Type B pancreatic cell (in vitro differentiated cells): ENCODE data around the gene SPOP. TPM values are rescaled to one million over a fixed set of nuclear protein-coding genes. Genes with fewer than 3 reads are reported as not detected.

Experiments used
- DNase-seq: peaks from one replicate; pipeline ENCODE4 v3.0.0; 2021; ENCODE audit warnings: mixed read lengths; ENCODE audit not compliant: unreplicated experiment; ENCODE audit errors: extremely low spot score
- H3K27ac Mint-ChIP-seq: 2 replicates; pipeline ENCODE4 v1.8.0; 2021; ENCODE audit warnings: mild to moderate bottlenecking, mixed read lengths
- H3K27me3 Mint-ChIP-seq: 2 replicates; pipeline ENCODE4 v1.8.0; 2021; ENCODE audit warnings: mixed read lengths
- H3K36me3 Mint-ChIP-seq: 2 replicates; pipeline ENCODE4 v1.8.0; 2021; ENCODE audit warnings: mixed read lengths
- H3K4me1 Mint-ChIP-seq: one replicate; pipeline ENCODE4 v1.8.0; 2021; ENCODE audit warnings: mixed read lengths; ENCODE audit not compliant: unreplicated experiment
- H3K4me3 Mint-ChIP-seq: 2 replicates; pipeline ENCODE4 v1.8.0; 2021; ENCODE audit warnings: mild to moderate bottlenecking, mixed read lengths
- H3K9me3 Mint-ChIP-seq: 2 replicates; pipeline ENCODE4 v1.8.0; 2021; ENCODE audit warnings: mixed read lengths
- total RNA-seq: library from RNA; stranded (reverse); gene quantifications from 2 replicates; pipeline ENCODE4 v1.2.1, GENCODE V29; 2021; ENCODE audit warnings: low replicate concordance
- TF ChIP-seq, protein P1 (sequence below): fragments of 200-600 bp; sonication (generic); conservative IDR thresholded peaks from 2 replicates; pipeline ENCODE4 v1.5.0; 2021; ENCODE audit warnings: antibody characterized with exemption, mild to moderate bottlenecking

The SPOP gene
- total RNA-seq, 1 donor from 2014 or later, result 67.7 TPM

DNA sequence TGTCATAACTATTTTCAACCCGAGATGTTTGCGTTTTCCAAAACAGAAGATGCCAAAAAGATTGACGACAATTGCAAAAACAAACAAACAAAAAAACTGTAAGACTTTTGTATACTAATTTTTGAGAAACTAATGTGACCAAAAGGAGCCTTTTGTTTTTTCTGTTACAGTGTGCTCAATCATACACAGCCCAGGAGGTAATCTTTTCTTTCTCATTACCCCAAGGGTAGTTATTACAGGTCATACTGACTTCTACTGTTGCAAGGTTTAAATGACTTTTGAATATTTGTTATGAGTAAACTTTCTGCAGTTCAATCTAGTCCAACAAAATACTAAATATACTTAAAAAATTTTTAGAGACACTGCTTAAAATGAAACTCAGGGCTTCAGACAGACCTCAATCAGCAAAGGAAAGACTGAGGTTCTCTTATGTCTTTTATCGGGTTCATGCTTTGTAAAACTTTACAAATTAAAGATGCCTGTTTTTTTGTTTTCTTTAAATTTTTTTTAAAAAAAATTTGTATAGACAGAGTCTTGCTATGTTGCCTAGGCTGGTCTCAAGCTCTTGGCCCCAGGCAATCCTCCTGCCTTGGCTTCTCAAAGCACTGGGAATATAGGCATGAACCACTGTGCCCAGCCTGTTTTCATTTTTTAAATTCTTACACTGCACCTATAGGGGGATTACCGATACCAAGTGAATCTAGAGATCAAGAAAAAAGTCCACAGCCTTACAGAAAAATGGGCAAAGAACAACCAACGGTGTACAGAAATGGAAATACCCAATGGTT is 47.6 kb downstream of the SPOP start:
- TF ChIP-seq, protein P1, sequence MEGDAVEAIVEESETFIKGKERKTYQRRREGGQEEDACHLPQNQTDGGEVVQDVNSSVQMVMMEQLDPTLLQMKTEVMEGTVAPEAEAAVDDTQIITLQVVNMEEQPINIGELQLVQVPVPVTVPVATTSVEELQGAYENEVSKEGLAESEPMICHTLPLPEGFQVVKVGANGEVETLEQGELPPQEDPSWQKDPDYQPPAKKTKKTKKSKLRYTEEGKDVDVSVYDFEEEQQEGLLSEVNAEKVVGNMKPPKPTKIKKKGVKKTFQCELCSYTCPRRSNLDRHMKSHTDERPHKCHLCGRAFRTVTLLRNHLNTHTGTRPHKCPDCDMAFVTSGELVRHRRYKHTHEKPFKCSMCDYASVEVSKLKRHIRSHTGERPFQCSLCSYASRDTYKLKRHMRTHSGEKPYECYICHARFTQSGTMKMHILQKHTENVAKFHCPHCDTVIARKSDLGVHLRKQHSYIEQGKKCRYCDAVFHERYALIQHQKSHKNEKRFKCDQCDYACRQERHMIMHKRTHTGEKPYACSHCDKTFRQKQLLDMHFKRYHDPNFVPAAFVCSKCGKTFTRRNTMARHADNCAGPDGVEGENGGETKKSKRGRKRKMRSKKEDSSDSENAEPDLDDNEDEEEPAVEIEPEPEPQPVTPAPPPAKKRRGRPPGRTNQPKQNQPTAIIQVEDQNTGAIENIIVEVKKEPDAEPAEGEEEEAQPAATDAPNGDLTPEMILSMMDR, result no peak
- peaks cover 3% of the 10 kb centered on the region for H3K36me3 Mint-ChIP-seq
- H3K4me3 Mint-ChIP-seq, result no peak overlapping the region
- no peak for DNase-seq
- peaks cover 38% of the 10 kb centered on the region for H3K4me1 Mint-ChIP-seq
- no peaks in the 10 kb centered on the region for H3K27me3 Mint-ChIP-seq
- H3K27ac Mint-ChIP-seq, result no peak overlapping the region
- no peaks in the 10 kb centered on the region for H3K9me3 Mint-ChIP-seq

DNA sequence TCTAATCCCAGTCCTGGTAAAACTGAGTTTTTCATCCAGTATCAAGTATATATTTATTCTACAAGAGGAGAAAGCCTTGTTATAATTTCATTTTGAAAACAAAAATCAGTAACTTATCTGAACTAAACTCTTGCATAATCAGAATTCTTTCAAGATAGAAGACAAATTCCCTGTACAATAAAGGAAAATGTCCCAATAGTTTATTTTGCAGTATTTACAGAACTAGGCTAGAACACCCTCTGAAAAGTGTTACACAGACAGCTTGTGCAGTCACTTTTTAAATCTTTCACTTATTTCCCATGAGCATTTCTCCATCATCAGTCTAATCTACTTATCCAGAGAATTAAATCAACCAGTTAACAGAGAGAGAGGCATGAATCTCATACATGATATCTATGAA is 48.5 kb downstream of the SPOP start:
- no peak overlapping the region for H3K4me3 Mint-ChIP-seq
- TF ChIP-seq, protein P1, result no peak
- DNase-seq, result no peak
- peaks cover 31% of the 10 kb centered on the region for H3K4me1 Mint-ChIP-seq
- no peaks in the 10 kb centered on the region for H3K27me3 Mint-ChIP-seq
- no peaks in the 10 kb centered on the region for H3K9me3 Mint-ChIP-seq
- H3K27ac Mint-ChIP-seq, result no peak overlapping the region
- H3K36me3 Mint-ChIP-seq, result no peaks in the 10 kb centered on the region

DNA sequence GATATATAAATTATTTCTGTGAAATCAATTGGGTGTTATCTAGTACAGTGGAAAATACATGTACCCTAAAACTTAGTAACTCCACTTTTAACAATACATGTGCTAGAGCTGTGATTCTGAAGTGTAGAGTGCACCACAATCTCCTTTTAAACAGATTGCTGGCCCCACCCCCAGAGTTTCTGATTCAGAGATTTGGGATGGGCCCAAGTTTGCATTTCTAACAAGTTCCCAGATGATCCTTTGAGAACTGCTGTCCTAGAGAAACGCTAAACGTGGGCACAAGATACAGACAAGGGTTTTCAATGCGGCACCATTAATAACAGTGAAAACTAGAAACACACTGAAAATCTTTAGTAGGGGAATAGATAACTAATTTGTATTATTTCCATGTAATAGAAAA is 53.0 kb downstream of the SPOP start:
- Mint-ChIP-seq H3K27ac (no peak overlapping the region), H3K9me3 (no peaks in the 10 kb centered on the region), H3K4me1 (peaks cover 8% of the 10 kb centered on the region), H3K27me3 (no peaks in the 10 kb centered on the region), H3K36me3 (peaks cover 5% of the 10 kb centered on the region), H3K4me3 (no peak overlapping the region)
- TF ChIP-seq, protein P1, result no peak
- no peak for DNase-seq

DNA sequence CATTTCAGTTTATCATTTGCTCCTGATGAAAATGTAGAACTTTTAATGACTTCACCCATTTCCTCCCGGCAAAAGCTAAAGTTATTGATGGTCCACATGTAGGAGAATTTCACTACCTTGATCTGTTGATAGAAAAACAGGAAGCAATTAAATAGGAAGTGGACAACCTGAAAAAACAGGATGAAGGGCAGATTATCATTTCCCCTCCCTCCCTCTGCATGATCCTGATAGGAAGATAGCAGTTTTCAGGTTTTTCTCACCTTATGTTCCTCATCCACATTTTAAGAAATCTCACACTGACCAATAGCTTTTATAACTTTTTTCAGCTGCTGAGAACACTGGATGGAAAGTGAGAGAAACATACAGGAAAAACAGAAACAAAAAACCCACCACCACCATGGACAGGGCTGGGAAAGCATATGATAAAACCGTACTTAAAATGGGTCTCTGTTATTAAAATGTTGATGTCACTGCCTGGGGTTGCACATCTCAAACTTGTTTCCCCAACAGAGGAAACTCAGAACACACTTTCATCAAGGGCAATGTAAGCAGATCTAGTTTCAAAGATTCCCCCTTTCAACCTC is 55.9 kb downstream of the SPOP start:
- Mint-ChIP-seq H3K36me3 (peaks cover 16% of the 10 kb centered on the region), H3K4me1 (no peaks in the 10 kb centered on the region), H3K4me3 (no peak overlapping the region), H3K27ac (no peak overlapping the region), H3K27me3 (no peaks in the 10 kb centered on the region), H3K9me3 (no peaks in the 10 kb centered on the region)
- no peak for DNase-seq
- TF ChIP-seq, protein P1, result no peak

DNA sequence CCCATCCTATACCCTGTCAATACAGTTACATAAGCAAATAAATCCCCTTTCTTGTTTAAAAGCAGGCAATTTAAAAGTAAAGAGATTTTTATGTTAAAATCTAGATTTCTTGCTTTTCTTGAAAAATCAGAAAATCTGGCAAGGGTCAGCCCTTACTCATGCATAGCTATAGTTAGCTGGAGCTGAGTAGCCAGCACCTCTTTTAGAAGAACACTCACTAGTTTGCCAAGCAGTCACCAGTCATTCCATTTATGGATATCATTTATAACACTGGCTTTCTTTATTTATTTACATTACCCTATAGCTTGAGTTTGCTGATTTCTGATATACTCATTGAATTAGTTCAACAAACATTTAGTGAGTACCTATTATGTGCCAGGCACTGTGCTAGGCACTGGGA is 56.5 kb downstream of the SPOP start:
- no peaks in the 10 kb centered on the region for H3K9me3 Mint-ChIP-seq
- no peaks in the 10 kb centered on the region for H3K4me1 Mint-ChIP-seq
- no peak overlapping the region for H3K4me3 Mint-ChIP-seq
- no peak overlapping the region for H3K27ac Mint-ChIP-seq
- no peaks in the 10 kb centered on the region for H3K27me3 Mint-ChIP-seq
- H3K36me3 Mint-ChIP-seq, result peaks cover 16% of the 10 kb centered on the region
- TF ChIP-seq, protein P1, result no peak
- no peak for DNase-seq
